AG20443 (cell line): ENCODE measurements around the gene AHCYL2.
"Not testable (repeated sequence)": the region's sequence is repeated elsewhere in the genome, so short reads cannot be mapped to it uniquely, and the experiment has no call there.

Experiments
- DNase-seq: peaks from one replicate; pipeline ENCODE4 v3.0.0; 2012; ENCODE audit warnings: low spot score, mixed read lengths

Gene AHCYL2

GRCh38 chr7:129453510-129454248 is 228.8 kb downstream of the AHCYL2 start:
- DNase-seq: no peak

DNA sequence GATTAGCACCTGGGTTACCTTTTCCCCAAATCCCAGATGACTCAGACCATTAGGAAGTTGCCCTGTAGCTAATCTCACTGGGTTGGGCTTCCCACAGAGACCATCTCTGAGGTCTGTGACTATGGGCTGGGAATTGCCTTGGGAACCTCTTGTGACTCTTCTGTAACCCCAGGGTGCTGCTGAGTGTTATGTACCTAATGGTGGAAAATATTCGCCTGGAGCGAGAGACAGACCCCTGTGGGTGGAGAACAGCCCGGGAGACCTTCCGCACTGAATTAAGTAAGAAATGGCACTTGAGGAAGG is 229.4 kb downstream of the AHCYL2 start:
- DNase-seq: no peak

DNA sequence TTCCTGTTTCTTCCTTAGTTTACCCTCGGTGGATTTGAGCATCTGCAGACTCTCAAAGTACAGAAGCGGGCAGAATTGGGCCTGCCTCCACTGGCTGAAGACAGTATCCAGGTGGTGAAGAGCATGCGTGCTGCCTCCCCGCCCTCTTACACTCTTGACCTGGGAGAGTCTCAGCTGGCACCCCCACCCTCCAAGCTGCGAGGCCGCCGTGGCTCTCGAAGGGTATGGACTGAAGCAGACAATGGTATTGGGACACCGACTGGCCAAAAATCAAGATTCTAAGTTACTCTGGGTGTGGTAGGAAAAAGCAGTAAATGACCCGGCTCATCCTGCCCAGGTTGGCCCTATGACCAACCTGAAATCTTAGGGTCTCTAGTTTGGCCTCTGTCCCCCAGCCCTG is 231.6 kb downstream of the AHCYL2 start:
- no peak for DNase-seq

DNA sequence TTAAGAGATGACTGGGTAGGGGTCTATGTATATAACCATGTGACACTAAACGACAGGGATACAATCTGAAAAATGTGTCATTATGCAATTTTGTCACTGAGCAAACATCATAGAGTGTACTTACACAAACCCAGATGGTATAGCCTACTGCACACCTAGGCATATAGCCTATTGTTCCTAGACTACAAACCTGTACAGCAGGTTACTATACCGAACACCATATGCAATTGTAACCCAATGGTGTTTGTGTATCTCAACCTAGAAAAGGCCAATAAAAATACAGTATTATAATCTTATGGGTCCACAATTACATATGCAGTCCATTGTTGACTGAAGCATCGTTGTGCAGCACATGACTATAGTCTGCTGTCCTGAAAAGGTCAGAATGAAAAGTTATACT is 232.3 kb downstream of the AHCYL2 start:
- DNase-seq: no peak

GRCh38 chr7:129458171-129458570 is 233.3 kb downstream of the AHCYL2 start:
- DNase-seq: no peak

- no peak for DNase-seq
These were observed 237.0 kb downstream of the AHCYL2 start for GRCh38 chr7:129461809-129462208.

DNA sequence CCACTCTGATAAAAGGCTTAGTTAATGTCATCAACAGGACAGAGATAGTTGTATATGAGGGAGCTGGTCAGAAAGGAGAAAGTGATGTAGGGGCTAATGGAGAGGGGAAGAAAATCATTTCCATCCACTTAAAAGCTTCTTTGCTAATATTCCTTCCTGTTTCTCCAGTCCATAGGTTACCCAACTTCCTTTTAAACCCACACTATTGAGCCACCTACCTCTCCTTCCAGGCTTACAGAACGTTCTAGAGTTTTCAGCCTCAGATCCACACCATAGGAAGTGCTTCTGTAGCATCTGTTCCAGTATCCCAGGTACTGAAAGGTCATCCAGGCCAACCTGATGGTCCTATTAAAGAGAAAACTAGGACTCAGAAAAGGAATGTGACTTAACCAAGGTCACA is 237.6 kb downstream of the AHCYL2 start:
- DNase-seq: no peak

DNA sequence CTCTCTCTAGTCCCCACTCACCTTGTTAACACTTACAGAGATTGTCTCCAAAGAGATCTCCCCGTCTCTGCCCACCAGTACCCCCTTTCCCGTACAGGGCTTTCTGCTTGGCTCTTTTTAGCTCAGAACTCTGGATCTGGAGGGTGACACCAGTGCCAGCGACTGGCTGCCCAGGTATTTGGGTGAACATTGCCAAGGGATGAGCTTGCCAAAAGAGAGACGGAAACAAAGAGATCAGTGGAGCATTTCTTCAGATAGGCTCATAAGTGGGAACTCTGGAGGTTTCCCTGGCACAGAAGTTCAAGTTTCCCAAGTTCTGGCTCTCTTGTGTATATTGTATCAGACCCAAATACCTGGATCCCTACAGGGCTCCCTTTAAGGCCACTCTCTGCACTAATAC is 239.4 kb downstream of the AHCYL2 start:
- DNase-seq: no peak

DNA sequence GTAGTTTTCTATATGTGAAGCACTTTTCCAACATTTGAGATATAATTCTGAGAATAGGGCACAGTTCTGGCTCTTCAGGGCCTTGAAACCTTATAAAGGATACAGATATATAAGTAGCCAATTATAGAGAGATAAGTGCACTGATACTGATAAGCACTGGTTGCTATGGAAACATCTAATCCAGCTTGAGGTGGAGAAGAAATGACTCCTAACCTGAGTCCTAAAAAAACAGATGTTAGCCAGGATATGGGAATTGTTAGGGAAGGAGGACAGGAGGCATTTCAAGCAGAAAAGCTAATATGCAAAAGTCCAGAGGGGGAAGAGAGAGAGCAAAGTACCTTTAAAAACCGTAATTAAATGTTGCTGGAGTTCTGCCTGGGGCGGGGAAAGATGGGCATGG is 240.2 kb downstream of the AHCYL2 start:
- DNase-seq: no peak

- no peak for DNase-seq
These were observed 242.0 kb downstream of the AHCYL2 start for GRCh38 chr7:129466796-129467195.

DNA sequence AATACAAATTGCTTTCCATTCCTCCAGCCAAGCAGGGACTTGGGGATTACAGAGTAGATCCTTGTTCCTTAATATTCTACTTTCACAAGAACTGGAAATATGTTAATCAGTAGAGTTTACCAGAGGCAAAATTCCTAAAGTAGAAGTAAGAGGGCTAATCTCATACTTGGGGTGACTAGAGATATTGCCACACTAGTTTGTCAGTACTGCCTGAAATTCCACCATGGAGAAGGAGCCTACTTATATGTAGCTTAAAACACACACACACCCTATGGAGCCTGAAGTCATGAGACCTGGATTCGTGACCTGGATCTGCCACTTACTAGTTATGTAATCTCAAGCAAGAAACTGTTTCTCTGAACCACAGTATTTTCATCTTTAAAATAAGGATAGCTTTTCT is 243.3 kb downstream of the AHCYL2 start:
- peak; percentile 76 for DNase-seq

DNA sequence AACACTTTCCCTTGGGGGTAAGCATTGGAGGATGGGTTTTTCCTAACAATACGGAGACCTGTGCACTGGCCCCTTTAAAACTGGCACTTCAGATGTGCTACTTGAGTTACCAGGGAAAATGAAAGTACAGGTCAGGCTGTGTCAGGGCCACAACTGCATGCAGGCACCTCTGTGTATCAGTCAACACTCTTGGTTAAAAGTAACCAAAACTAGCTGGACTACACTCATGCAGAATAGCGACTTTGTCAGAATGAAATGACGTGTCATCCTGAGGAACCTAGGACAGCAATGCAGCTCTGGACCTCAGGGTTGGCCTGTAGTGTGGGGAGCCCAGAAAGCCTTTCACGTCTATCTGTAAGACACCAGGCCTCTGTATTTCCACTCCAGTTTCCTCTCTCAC is 243.7 kb downstream of the AHCYL2 start:
- DNase-seq: no peak

- no peak for DNase-seq
These were observed 245.1 kb downstream of the AHCYL2 start for GRCh38 chr7:129469930-129470329.

GRCh38 chr7:129470411-129470810 is 245.6 kb downstream of the AHCYL2 start:
- no peak for DNase-seq

DNA sequence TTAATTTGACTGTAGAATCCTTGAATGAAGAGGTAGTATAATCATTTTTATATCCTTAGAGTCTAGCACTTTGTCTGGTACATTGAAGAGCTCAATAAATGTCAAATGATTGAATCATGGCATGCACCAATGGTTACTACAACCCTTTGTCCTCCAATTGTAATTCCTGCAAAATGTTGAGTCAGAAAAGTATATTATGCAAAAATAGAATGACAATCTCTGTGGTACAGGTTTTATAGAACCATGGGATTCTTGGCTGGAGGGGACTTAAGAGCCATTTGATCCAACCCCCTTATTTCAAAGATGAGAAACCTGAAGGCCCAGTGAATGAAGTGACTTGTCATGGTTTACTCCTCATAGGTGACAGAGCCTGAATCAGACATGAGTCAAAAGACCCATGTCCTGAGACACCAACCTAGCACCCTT is 246.6 kb downstream of the AHCYL2 start:
- DNase-seq: no peak

DNA sequence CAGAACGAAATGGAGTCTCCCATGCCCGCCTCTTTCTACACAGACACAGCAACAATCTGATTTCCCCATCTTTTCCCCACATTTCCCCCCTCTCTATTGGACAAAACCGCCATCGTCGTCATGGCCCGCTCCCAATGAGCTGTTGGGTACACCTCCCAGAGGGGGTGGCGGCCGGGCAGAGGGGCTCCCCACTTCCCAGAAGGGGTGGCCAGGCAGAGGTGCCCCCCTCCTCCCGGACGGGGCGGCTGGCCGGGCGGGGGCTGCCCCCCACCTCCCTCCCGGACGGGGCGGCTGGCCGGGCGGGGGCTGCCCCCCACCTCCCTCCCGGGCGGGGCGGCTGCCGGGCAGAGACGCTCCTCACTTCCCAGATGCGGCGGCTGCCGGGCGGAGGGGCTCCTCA is 251.1 kb downstream of the AHCYL2 start:
- DNase-seq: not testable (repeated sequence)

- not testable (repeated sequence) for DNase-seq
These were observed 251.6 kb downstream of the AHCYL2 start for GRCh38 chr7:129476398-129476797.
